Keratinocyte (primary cell): Measurements from ENCODE around the gene SLC4A5. TPM values are rescaled to one million over a fixed set of nuclear protein-coding genes. Genes with fewer than 3 reads are reported as not detected.

Experiments used
- DNase-seq: peaks from one replicate; pipeline ENCODE4 v3.0.0-alpha.2; 2011; ENCODE audit warnings: low read depth, missing footprints, low spot score
- FAIRE-seq: peaks from 2 replicates; lab custom pipeline; 2011; peaks lifted over from hg19 to GRCh38; lab: Jason Lieb, UNC
- H2AFZ ChIP-seq: 2 replicates; pipeline ENCODE4 v1.6.0; 2012; ENCODE audit warnings: low read length, control low read depth, inconsistent platforms; ENCODE audit not compliant: control insufficient read depth
- H3K27ac ChIP-seq: 2 replicates; pipeline ENCODE4 v1.5.1; 2011; ENCODE audit warnings: low read length; ENCODE audit not compliant: control insufficient read depth, insufficient read depth
- H3K27me3 ChIP-seq: 3 replicates; pipeline ENCODE4 v1.6.0; 2011; ENCODE audit warnings: low read length; ENCODE audit not compliant: control insufficient read depth, insufficient read depth; ENCODE audit errors: extremely low read depth
- H3K36me3 ChIP-seq, 2 experiments: 2 replicates in 1 of 2; 3 replicates in 1 of 2; pipeline ENCODE4 v1.5.1; 2011; ENCODE audit warnings: low read length in 2 of 2, mild to moderate bottlenecking in 1 of 2; ENCODE audit not compliant: control insufficient read depth in 2 of 2, insufficient read depth in 2 of 2; ENCODE audit errors: extremely low read depth in 1 of 2
- H3K4me1 ChIP-seq: 3 replicates; pipeline ENCODE4 v1.5.1; 2011; ENCODE audit warnings: low read length; ENCODE audit not compliant: control insufficient read depth, insufficient read depth; ENCODE audit errors: extremely low read depth
- H3K4me2 ChIP-seq: 3 replicates; pipeline ENCODE4 v1.6.0; 2011; ENCODE audit warnings: low read depth, low read length; ENCODE audit not compliant: control insufficient read depth, insufficient read depth; ENCODE audit errors: extremely low read depth
- H3K4me3 ChIP-seq, 3 experiments: fragments of 200-600 bp in 1 of 3; sonication (generic) in 1 of 3; 2 replicates in 2 of 3; 3 replicates in 1 of 3; pipeline ENCODE4 v1.5.1; 2011 to 2016; ENCODE audit warnings: low read length in 3 of 3, mild to moderate bottlenecking in 3 of 3, control low read depth in 2 of 3, inconsistent platforms in 1 of 3, low read depth in 1 of 3, mixed read lengths in 1 of 3, mixed run types in 1 of 3, moderate library complexity in 1 of 3; ENCODE audit not compliant: control insufficient read depth in 2 of 3, insufficient read depth in 2 of 3; ENCODE audit errors: extremely low read depth in 1 of 3
- H3K79me2 ChIP-seq: 2 replicates; pipeline ENCODE4 v1.6.0; 2012; ENCODE audit warnings: low read length; ENCODE audit not compliant: control insufficient read depth, insufficient read depth
- H3K9ac ChIP-seq: 3 replicates; pipeline ENCODE4 v1.6.0; 2011; ENCODE audit warnings: low read length; ENCODE audit not compliant: control insufficient read depth, insufficient read depth; ENCODE audit errors: extremely low read depth
- H3K9me1 ChIP-seq: 3 replicates; pipeline ENCODE4 v1.6.0; 2011; ENCODE audit warnings: low read length; ENCODE audit not compliant: control insufficient read depth, insufficient read depth; ENCODE audit errors: extremely low read depth
- H3K9me3 ChIP-seq: 2 replicates; pipeline ENCODE4 v1.5.1; 2012; ENCODE audit warnings: low read depth, low read length; ENCODE audit not compliant: control insufficient read depth
- H4K20me1 ChIP-seq: 3 replicates; pipeline ENCODE4 v1.6.0; 2011; ENCODE audit warnings: low read length; ENCODE audit not compliant: control insufficient read depth, insufficient read depth; ENCODE audit errors: extremely low read depth
- CTCF ChIP-seq, 3 experiments: IDR thresholded peaks in 1 of 3; conservative IDR thresholded peaks in 1 of 3; optimal IDR thresholded peaks in 1 of 3; 2 replicates in 2 of 3; 3 replicates in 1 of 3; pipeline versions ENCODE3 to v1.5.1; 2011; ENCODE audit warnings: low read length in 3 of 3, mild to moderate bottlenecking in 3 of 3, moderate library complexity in 2 of 3, control low read depth in 1 of 3, inconsistent platforms in 1 of 3; ENCODE audit not compliant: insufficient read depth in 2 of 3; ENCODE audit errors: extremely low read depth in 1 of 3
- EZH2 ChIP-seq: IDR thresholded peaks from one replicate; pipeline ENCODE4 v1.6.1; 2012; ENCODE audit warnings: inconsistent platforms, mild to moderate bottlenecking, low read length, moderate library complexity
- dilution Hi-C: fragments of 300-500 bp; cut with MboI; formaldehyde crosslinking; loops from one replicate; pipeline ENCODE4 v1.7.0; 2020; ENCODE audit warnings: low sequenced_read_pairs; ENCODE audit not compliant: extremely low pct_ligation_motif_present
- polyA plus RNA-seq, 5 experiments: library from polyadenylated mRNA; depleted of rRNA in 3 of 5; stranded (reverse) in 3 of 5; stranded (forward) in 1 of 5; unstranded in 1 of 5; fragments of >200 nt; gene quantifications; 1 replicate in 1 of 5; 2 replicates in 3 of 5; 3 replicates in 1 of 5; pipeline versions ENCODE4 v1.2.1 to v1.2.3, GENCODE V29; 2011 to 2012; ENCODE audit warnings: missing spikeins in 2 of 5, low read depth in 1 of 5, low replicate concordance in 1 of 5
- small RNA-seq, 3 experiments: library from RNA; depleted of rRNA; stranded (forward); fragments of <200 nt; gene quantifications; one replicate each; pipeline ENCODE3, GENCODE V24; 2012; ENCODE audit warnings: low read depth in 3 of 3, low replicate concordance in 1 of 3; ENCODE audit not compliant: insufficient read length in 3 of 3

The SLC4A5 gene
- polyA plus RNA-seq, 1 donor (not counting 4 experiments of a cell fraction or from before 2014, with no cell fraction given) = 0.22 TPM

DNA sequence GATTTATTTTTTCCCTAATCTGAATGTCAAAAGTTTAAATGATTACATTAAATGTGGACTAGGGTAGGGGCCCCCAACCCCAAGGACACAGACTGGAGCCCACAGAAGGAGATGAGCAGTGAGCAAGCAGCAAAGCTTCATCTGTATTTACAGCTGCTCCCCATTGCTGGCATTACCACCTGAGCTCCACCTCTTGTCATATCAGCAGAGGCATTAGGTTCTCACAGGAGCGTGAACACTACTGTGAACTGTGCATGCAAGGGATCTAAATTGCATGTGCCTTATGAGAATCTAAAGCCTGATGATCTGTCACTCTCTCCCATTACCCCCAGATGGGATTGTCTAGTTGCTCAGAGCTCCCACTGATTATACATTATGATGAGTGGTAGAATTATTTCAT is 168.3 kb downstream of the SLC4A5 start:
- H3K9ac ChIP-seq = no peak overlapping the region
- no peak for FAIRE-seq
- peaks cover 10% of the 10 kb centered on the region for H3K4me1 ChIP-seq
- peaks cover 4 to 5% of the 10 kb centered on the region in 2 experiments for H3K36me3 ChIP-seq
- DNase-seq = no peak
- H2AFZ ChIP-seq = no peak overlapping the region
- H3K27me3 ChIP-seq = no peaks in the 10 kb centered on the region
- no peak overlapping the region for H3K4me3 ChIP-seq
- no peak for TF ChIP-seq CTCF (optimal IDR thresholded peaks at IDR 0.05 in 1 of 3, IDR thresholded peaks at IDR 0.05 in 1 of 3, conservative IDR thresholded peaks at IDR 0.05 in 1 of 3; ENCODE audit: extremely low read depth in 1 of 3, insufficient read depth in 2 of 3, low read length in 3 of 3)
- no peak for TF ChIP-seq EZH2
- no peaks in the 10 kb centered on the region for H3K9me1 ChIP-seq
- no peak overlapping the region for H3K27ac ChIP-seq
- H3K9me3 ChIP-seq = no peaks in the 10 kb centered on the region
- dilution Hi-C loops = no loop called here
- peaks cover 69% of the 10 kb centered on the region for H3K79me2 ChIP-seq
- no peak overlapping the region for H3K4me2 ChIP-seq
- peaks cover 9% of the 10 kb centered on the region for H4K20me1 ChIP-seq

DNA sequence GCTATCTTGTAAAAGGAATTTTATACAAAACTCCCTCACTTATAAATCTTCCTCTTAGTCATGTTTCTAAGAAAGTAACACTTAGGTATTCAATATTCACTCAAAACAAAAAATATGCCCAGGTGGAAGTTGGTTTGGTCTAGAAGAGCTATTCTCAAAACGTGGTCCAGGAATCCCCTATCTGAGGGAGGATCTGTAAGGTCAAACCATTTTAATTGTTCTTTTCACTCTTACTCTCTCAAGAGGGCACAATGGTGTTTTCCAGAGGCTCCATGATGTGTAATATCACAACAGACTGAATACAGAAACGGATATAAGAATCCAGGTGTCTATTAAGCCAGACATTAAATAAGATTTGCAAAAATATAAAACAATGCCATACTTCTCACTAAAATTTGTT is 174.5 kb downstream of the SLC4A5 start:
- no peak overlapping the region for H3K4me2 ChIP-seq
- H3K27me3 ChIP-seq = no peaks in the 10 kb centered on the region
- no peak for FAIRE-seq
- no peak overlapping the region for H3K9ac ChIP-seq
- no peak for DNase-seq
- no peak overlapping the region for H3K27ac ChIP-seq
- peaks cover 6% of the 10 kb centered on the region for H4K20me1 ChIP-seq
- no peak overlapping the region for H3K4me3 ChIP-seq
- no peak for TF ChIP-seq CTCF (optimal IDR thresholded peaks at IDR 0.05 in 1 of 3, IDR thresholded peaks at IDR 0.05 in 1 of 3, conservative IDR thresholded peaks at IDR 0.05 in 1 of 3; ENCODE audit: extremely low read depth in 1 of 3, insufficient read depth in 2 of 3, low read length in 3 of 3)
- TF ChIP-seq EZH2 = no peak
- H3K9me3 ChIP-seq = no peaks in the 10 kb centered on the region
- no peak overlapping the region for H2AFZ ChIP-seq
- dilution Hi-C loops = no loop called here
- H3K4me1 ChIP-seq = no peaks in the 10 kb centered on the region
- H3K79me2 ChIP-seq = peaks cover 41% of the 10 kb centered on the region
- H3K9me1 ChIP-seq = no peaks in the 10 kb centered on the region
- peaks cover 9 to 12% of the 10 kb centered on the region in 2 experiments for H3K36me3 ChIP-seq

Small RNA genes within 50 kb of the gene (small RNA-seq; reads per million reads assigned to genes)
- 0 reads per million in 3 experiments for gene RNU6-542P
- 0 reads per million in 3 experiments for gene TAF13P2

Other genes with a start within 250 kb of the SLC4A5 start
- 66.0 to 116 TPM (median 80.6 TPM) in 3 replicates for gene BOLA3, start 195.5 kb downstream of the SLC4A5 start, polyA plus RNA-seq
- gene MOB1A, start 164.5 kb downstream of the SLC4A5 start, polyA plus RNA-seq = 53.6 to 92.4 TPM (median 59.2 TPM) in 3 replicates
- 50.9 to 114 TPM (median 80.3 TPM) in 3 replicates for gene MTHFD2, start 144.8 kb downstream of the SLC4A5 start, polyA plus RNA-seq
- gene DCTN1, start 36.9 kb upstream of the SLC4A5 start, polyA plus RNA-seq = 110 to 137 TPM (median 119 TPM) in 3 replicates
- 0.58 to 1.5 TPM (median 0.89 TPM) in 3 replicates for gene C2orf81, start 78.2 kb upstream of the SLC4A5 start, polyA plus RNA-seq
- gene WDR54, start 78.3 kb upstream of the SLC4A5 start, polyA plus RNA-seq = 35.2 to 54.6 TPM (median 35.2 TPM) in 3 replicates
- gene RTKN, start 98.5 kb upstream of the SLC4A5 start, polyA plus RNA-seq = 110 to 180 TPM (median 145 TPM) in 3 replicates
- 16.8 to 23.9 TPM (median 18.8 TPM) in 3 replicates for gene INO80B, start 111.7 kb upstream of the SLC4A5 start, polyA plus RNA-seq
- 72.3 to 143 TPM (median 75.5 TPM) in 3 replicates for gene WBP1, start 115.0 kb upstream of the SLC4A5 start, polyA plus RNA-seq
- 52.8 to 72.0 TPM (median 63.1 TPM) in 3 replicates for gene MOGS, start 122.0 kb upstream of the SLC4A5 start, polyA plus RNA-seq
- 28.5 to 31.0 TPM (median 29.0 TPM) in 3 replicates for gene MRPL53, start 129.3 kb upstream of the SLC4A5 start, polyA plus RNA-seq
- 4.7 to 6.7 TPM (median 5.8 TPM) in 3 replicates for gene CCDC142, start 139.6 kb upstream of the SLC4A5 start, polyA plus RNA-seq
- 16.8 to 18.2 TPM (median 17.7 TPM) in 3 replicates for gene TTC31, start 139.7 kb upstream of the SLC4A5 start, polyA plus RNA-seq
- gene LBX2, start 156.2 kb upstream of the SLC4A5 start, polyA plus RNA-seq = 0.09 to 0.11 TPM (median 0.10 TPM) in 3 replicates
- 29.1 to 42.2 TPM (median 33.6 TPM) in 3 replicates for gene PCGF1, start 164.3 kb upstream of the SLC4A5 start, polyA plus RNA-seq
- gene TLX2, start 171.0 kb upstream of the SLC4A5 start, polyA plus RNA-seq = not detected in 3 replicates
- gene DQX1, start 182.8 kb upstream of the SLC4A5 start, polyA plus RNA-seq = 5.7 to 10.2 TPM (median 5.9 TPM) in 3 replicates
- 94.9 to 141 TPM (median 114 TPM) in 3 replicates for gene AUP1, start 186.3 kb upstream of the SLC4A5 start, polyA plus RNA-seq
- gene HTRA2, start 186.5 kb upstream of the SLC4A5 start, polyA plus RNA-seq = 25.5 to 30.8 TPM (median 27.8 TPM) in 3 replicates
- gene LOXL3, start 210.5 kb upstream of the SLC4A5 start, polyA plus RNA-seq = 0.21 to 0.57 TPM (median 0.26 TPM) in 3 replicates
- 0.97 to 2.0 TPM (median 0.99 TPM) in 3 replicates for gene DOK1, start 211.3 kb upstream of the SLC4A5 start, polyA plus RNA-seq